ENCODE measurements around the gene DNAJC1. TPM values are rescaled to one million over a fixed set of nuclear protein-coding genes. Genes with fewer than 3 reads are reported as not detected.
A peak's percentile ranks its signal among the peaks of the same experiment; 100 is the strongest.

Gene DNAJC1
- total and polyA plus RNA-seq, 4 experiments from 2014 or later = 13.0 to 22.0 (median 15.8) TPM

DNA sequence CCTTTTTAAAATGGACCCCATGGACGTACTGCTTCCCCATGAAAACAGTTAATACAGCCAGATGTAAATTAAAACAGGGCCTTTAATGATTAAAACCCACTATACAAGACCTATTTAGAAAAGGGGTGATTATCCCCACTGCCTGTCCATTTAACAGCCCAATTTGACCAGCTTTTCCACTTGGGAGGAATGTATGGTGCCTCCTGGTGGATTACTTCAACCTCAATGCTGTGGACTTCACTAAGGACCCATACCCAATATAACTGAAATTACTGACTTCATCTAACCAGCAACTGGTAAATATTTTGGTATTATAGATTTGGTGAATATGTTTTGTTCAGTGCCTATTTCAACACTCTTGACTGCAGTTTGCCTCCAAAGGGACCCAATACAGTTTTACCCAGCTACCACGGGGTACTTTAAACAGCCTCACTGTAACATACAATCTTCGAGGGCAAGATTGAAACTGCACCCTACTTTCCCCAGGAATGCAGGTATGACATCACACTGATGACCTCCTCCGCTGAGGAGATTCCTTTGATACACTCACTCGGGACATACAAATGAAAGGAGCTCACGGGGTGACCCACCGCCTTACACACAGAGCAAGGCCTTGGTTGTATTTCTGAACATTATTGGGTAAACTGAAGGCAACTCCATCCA lies 192.8 kb downstream of the DNAJC1 start:
- Mint-ChIP-seq H3K27ac (no peak overlapping the region), H3K4me3 (no peak overlapping the region), H3K4me1 (peaks cover 0 to 1% (median 0%) of the 10 kb centered on the region in 4 donors), H3K27me3 (no peaks in the 10 kb centered on the region), H3K9me3 (peaks cover 0 to 6% (median 2%) of the 10 kb centered on the region in 8 donors), H3K36me3 (peaks cover 13 to 17% of the 10 kb centered on the region in 2 donors)
- DNase-seq = no peak
- Histone ChIP-seq H3K4me1 (ENCODE audit: insufficient read depth, low read length) (no peaks in the 10 kb centered on the region), H3K4me3 (ENCODE audit: low read length in 2 of 2) (no peak overlapping the region), H3K27ac (ENCODE audit: low read depth, low read length) (no peak overlapping the region), H3K27me3 (ENCODE audit: insufficient read depth, low read length) (no peaks in the 10 kb centered on the region), H3K36me3 (ENCODE audit: insufficient read depth, low read length) (no peaks in the 10 kb centered on the region), H3K9me3 (ENCODE audit: control insufficient read depth in 1 of 2, low read length in 2 of 2) (no peaks in the 10 kb centered on the region)
- ChIA-PET POLR2A (ENCODE audit: partially characterized antibody) (interaction anchor here (0.6 kb wide), 1 partner anchor 21 kb away, joined by 3 read pairs; no protein-coding TSS in a partner anchor), CTCF (ENCODE audit: partially characterized antibody) (no interaction called here)
- intact Hi-C loops (cut with micrococcal nuclease) = no loop called here

- no peak overlapping the region for H3K4me3 Mint-ChIP-seq
- DNase-seq = no peak
- no peaks in the 10 kb centered on the region for H3K27me3 ChIP-seq (ENCODE audit: insufficient read depth, low read length)
These were observed 195.0 kb downstream of the DNAJC1 start for GRCh38 chr10:21808550-21808949.

GRCh38 chr10:21807180-21807579 lies 196.3 kb downstream of the DNAJC1 start:
- Mint-ChIP-seq H3K27me3 (no peaks in the 10 kb centered on the region), H3K36me3 (peaks cover 12 to 14% of the 10 kb centered on the region in 2 donors), H3K27ac (no peak overlapping the region), H3K4me3 (no peak overlapping the region), H3K9me3 (no peaks in the 10 kb centered on the region), H3K4me1 (peaks cover 0 to 1% (median 0%) of the 10 kb centered on the region in 4 donors)
- H3K9me3 ChIP-seq (ENCODE audit: control insufficient read depth in 1 of 2, low read length in 2 of 2) = no peaks in the 10 kb centered on the region
- no peak overlapping the region for H3K4me3 ChIP-seq (ENCODE audit: low read length in 2 of 2)
- H3K27ac ChIP-seq (ENCODE audit: low read depth, low read length) = no peak overlapping the region
- intact Hi-C loops (cut with micrococcal nuclease) = no loop called here
- H3K36me3 ChIP-seq (ENCODE audit: insufficient read depth, low read length) = no peaks in the 10 kb centered on the region
- ChIA-PET CTCF (ENCODE audit: partially characterized antibody) (no interaction called here), POLR2A (ENCODE audit: partially characterized antibody) (interaction anchor here (0.7 kb wide), 1 partner anchor 24 kb away, joined by 3 read pairs; no protein-coding TSS in a partner anchor)
- DNase-seq = no peak
- no peaks in the 10 kb centered on the region for H3K4me1 ChIP-seq (ENCODE audit: insufficient read depth, low read length)
- H3K27me3 ChIP-seq (ENCODE audit: insufficient read depth, low read length) = no peaks in the 10 kb centered on the region

More at GRCh38 chr10:21808550-21808949, 195.0 kb downstream of the DNAJC1 start:
- no peaks in the 10 kb centered on the region for H3K4me1 ChIP-seq (ENCODE audit: insufficient read depth, low read length)
- H3K27ac ChIP-seq (ENCODE audit: low read depth, low read length) = no peak overlapping the region
- Mint-ChIP-seq H3K4me1 (peaks cover 0 to 1% (median 0%) of the 10 kb centered on the region in 4 donors), H3K27ac (peak overlapping the region in 1 of 7 donors; percentile 8), H3K36me3 (peaks cover 2 to 7% of the 10 kb centered on the region in 2 donors), H3K27me3 (no peaks in the 10 kb centered on the region), H3K9me3 (no peaks in the 10 kb centered on the region)
- CTCF ChIA-PET (ENCODE audit: partially characterized antibody) = no interaction called here
- H3K36me3 ChIP-seq (ENCODE audit: insufficient read depth, low read length) = no peaks in the 10 kb centered on the region
- no peak overlapping the region for H3K4me3 ChIP-seq (ENCODE audit: low read length in 2 of 2)
- intact Hi-C loops (cut with micrococcal nuclease) = no loop called here
- no peaks in the 10 kb centered on the region for H3K9me3 ChIP-seq (ENCODE audit: control insufficient read depth in 1 of 2, low read length in 2 of 2)
- POLR2A ChIA-PET (ENCODE audit: partially characterized antibody) = no interaction called here

DNA sequence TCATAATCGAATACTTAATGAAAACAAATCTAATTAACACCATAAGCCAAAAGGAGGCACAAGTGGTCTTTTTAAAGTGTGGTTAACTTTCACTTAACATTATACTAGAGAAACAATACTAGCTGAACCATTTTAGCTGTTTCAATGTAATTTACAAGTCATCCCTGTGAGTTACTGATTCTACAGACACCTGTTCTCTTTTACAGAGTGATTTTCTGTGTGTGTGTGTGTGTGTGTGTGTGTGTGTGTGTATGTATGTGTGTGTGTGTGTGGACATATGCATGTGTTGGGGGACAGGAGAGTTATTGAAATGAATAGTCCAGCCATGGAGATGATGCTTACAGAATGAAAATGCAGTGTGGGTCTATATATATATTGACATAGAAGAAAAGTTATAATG lies 200.2 kb downstream of the DNAJC1 start:
- Histone ChIP-seq H3K9me3 (ENCODE audit: control insufficient read depth in 1 of 2, low read length in 2 of 2) (no peaks in the 10 kb centered on the region), H3K27ac (ENCODE audit: low read depth, low read length) (no peak overlapping the region), H3K36me3 (ENCODE audit: insufficient read depth, low read length) (no peaks in the 10 kb centered on the region), H3K27me3 (ENCODE audit: insufficient read depth, low read length) (no peaks in the 10 kb centered on the region), H3K4me1 (ENCODE audit: insufficient read depth, low read length) (peaks cover 2% of the 10 kb centered on the region), H3K4me3 (ENCODE audit: low read length in 2 of 2) (no peak overlapping the region)
- peaks cover 0 to 4% (median 0%) of the 10 kb centered on the region in 8 donors for H3K9me3 Mint-ChIP-seq
- intact Hi-C loops (cut with micrococcal nuclease) = no loop called here
- no peak for DNase-seq
- no peaks in the 10 kb centered on the region for H3K27me3 Mint-ChIP-seq
- H3K4me3 Mint-ChIP-seq = no peak overlapping the region
- CTCF ChIA-PET (ENCODE audit: partially characterized antibody) = no interaction called here
- POLR2A ChIA-PET (ENCODE audit: partially characterized antibody) = no interaction called here
- peaks cover 4 to 15% (median 7%) of the 10 kb centered on the region in 4 donors for H3K4me1 Mint-ChIP-seq
- peaks cover 15 to 30% of the 10 kb centered on the region in 2 donors for H3K36me3 Mint-ChIP-seq
- H3K27ac Mint-ChIP-seq = peak overlapping the region in 2 of 7 donors; percentile 18 to 25

GRCh38 chr10:21801609-21802008 lies 201.9 kb downstream of the DNAJC1 start:
- peaks cover 20% of the 10 kb centered on the region for H3K4me1 ChIP-seq (ENCODE audit: insufficient read depth, low read length)
- intact Hi-C loops (cut with micrococcal nuclease) = no loop called here
- H3K36me3 ChIP-seq (ENCODE audit: insufficient read depth, low read length) = no peaks in the 10 kb centered on the region
- Mint-ChIP-seq H3K27me3 (no peaks in the 10 kb centered on the region), H3K36me3 (peaks cover 21 to 38% of the 10 kb centered on the region in 2 donors), H3K4me3 (no peak overlapping the region), H3K9me3 (peaks cover 0 to 4% (median 0%) of the 10 kb centered on the region in 8 donors), H3K4me1 (peaks cover 13 to 25% (median 19%) of the 10 kb centered on the region in 4 donors), H3K27ac (no peak overlapping the region)
- POLR2A ChIA-PET (ENCODE audit: partially characterized antibody) = interaction anchor here (0.6 kb wide), 1 partner anchor 210 kb away, joined by 3 read pairs; no protein-coding TSS in a partner anchor
- H3K27ac ChIP-seq (ENCODE audit: low read depth, low read length) = no peak overlapping the region
- H3K27me3 ChIP-seq (ENCODE audit: insufficient read depth, low read length) = no peaks in the 10 kb centered on the region
- no peaks in the 10 kb centered on the region for H3K9me3 ChIP-seq (ENCODE audit: control insufficient read depth in 1 of 2, low read length in 2 of 2)
- CTCF ChIA-PET (ENCODE audit: partially characterized antibody) = interaction anchor here (1.7 kb wide), 1 partner anchor 10 kb away, joined by 3 read pairs; no protein-coding TSS in a partner anchor
- H3K4me3 ChIP-seq (ENCODE audit: low read length in 2 of 2) = no peak overlapping the region
- no peak for DNase-seq

DNA sequence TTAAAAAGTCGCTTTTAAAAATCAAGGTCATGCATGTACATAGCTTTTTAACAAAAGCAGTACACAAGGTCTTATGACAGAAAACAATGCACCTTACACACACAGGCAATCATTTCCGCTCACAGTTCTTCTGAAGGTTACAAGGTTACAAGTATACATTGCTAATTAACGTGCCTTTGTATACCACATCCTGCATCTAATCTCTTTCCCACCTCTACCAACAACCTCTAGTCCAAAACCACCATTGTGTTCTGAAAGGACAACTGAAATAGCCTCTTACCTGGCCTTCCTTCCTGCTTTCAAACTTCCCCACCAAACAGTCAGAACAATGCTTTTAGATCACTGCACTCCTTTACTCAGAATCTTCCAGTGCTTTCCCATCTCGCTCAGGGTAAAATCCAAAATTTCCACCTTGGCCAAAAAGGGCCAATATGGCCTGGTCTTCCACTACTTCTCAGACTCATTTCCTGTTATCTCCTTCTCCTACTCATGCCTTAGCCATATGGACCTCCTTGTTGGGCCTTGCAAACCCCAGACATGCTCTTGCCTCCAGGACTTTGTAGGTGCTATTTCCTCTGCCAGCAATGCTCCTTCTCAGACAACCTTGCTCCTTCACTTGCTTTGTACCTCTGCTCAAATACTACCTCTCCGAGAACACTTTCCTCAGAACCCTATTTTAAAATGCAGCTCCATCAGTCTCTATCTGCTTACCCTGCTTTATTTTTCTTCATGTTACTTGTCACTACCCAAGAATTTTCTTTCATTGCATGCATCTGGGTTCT lies 205.4 kb downstream of the DNAJC1 start:
- Mint-ChIP-seq H3K9me3 (peaks cover 0 to 4% (median under 1%) of the 10 kb centered on the region in 8 donors), H3K4me1 (peaks cover 13 to 25% (median 19%) of the 10 kb centered on the region in 4 donors), H3K4me3 (peak overlapping the region in 4 of 8 donors; percentile 10 to 64 (median 28)), H3K27me3 (no peaks in the 10 kb centered on the region), H3K27ac (peak overlapping the region in 6 of 7 donors; percentile 1 to 68 (median 58)), H3K36me3 (peaks cover 15 to 37% of the 10 kb centered on the region in 2 donors)
- peak in 4 of 5 donors; percentile 13 to 34 (median 24) for DNase-seq
- CTCF ChIA-PET (ENCODE audit: partially characterized antibody) = no interaction called here
- Histone ChIP-seq H3K36me3 (ENCODE audit: insufficient read depth, low read length) (no peaks in the 10 kb centered on the region), H3K4me1 (ENCODE audit: insufficient read depth, low read length) (peaks cover 20% of the 10 kb centered on the region), H3K27me3 (ENCODE audit: insufficient read depth, low read length) (no peaks in the 10 kb centered on the region), H3K27ac (ENCODE audit: low read depth, low read length) (no peak overlapping the region), H3K9me3 (ENCODE audit: control insufficient read depth in 1 of 2, low read length in 2 of 2) (no peaks in the 10 kb centered on the region), H3K4me3 (ENCODE audit: low read length in 2 of 2) (no peak overlapping the region)
- POLR2A ChIA-PET (ENCODE audit: partially characterized antibody) = no interaction called here
- intact Hi-C loops (cut with micrococcal nuclease) = no loop called here

- no peaks in the 10 kb centered on the region for H3K36me3 ChIP-seq (ENCODE audit: insufficient read depth, low read length)
- intact Hi-C loops (cut with micrococcal nuclease) = no loop called here
- no peaks in the 10 kb centered on the region for H3K9me3 ChIP-seq (ENCODE audit: control insufficient read depth in 1 of 2, low read length in 2 of 2)
- Mint-ChIP-seq H3K36me3 (peaks cover 17 to 34% of the 10 kb centered on the region in 2 donors), H3K27me3 (no peaks in the 10 kb centered on the region), H3K4me1 (peaks cover 13 to 25% (median 19%) of the 10 kb centered on the region in 4 donors), H3K4me3 (peak overlapping the region in 5 of 8 donors; percentile 10 to 64 (median 27)), H3K9me3 (peaks cover 0 to 4% (median under 1%) of the 10 kb centered on the region in 8 donors), H3K27ac (peak overlapping the region; percentile 1 to 68 (median 62))
- no peak overlapping the region for H3K4me3 ChIP-seq (ENCODE audit: low read length in 2 of 2)
- H3K4me1 ChIP-seq (ENCODE audit: insufficient read depth, low read length) = peaks cover 20% of the 10 kb centered on the region
- no peak overlapping the region for H3K27ac ChIP-seq (ENCODE audit: low read depth, low read length)
- H3K27me3 ChIP-seq (ENCODE audit: insufficient read depth, low read length) = no peaks in the 10 kb centered on the region
- CTCF ChIA-PET (ENCODE audit: partially characterized antibody) = no interaction called here
- DNase-seq = peak in 1 of 5 donors; percentile 1
- POLR2A ChIA-PET (ENCODE audit: partially characterized antibody) = no interaction called here
These were observed 206.0 kb downstream of the DNAJC1 start for GRCh38 chr10:21797533-21797932.
